ENCODE data around the gene UTP18. TPM values are rescaled to one million over a fixed set of nuclear protein-coding genes. Genes with fewer than 3 reads are reported as not detected.

Gene UTP18
- total and polyA plus RNA-seq, 2 of the 13 experiments (the other 11 are each of a cell fraction or from before 2014, with no cell fraction given): 35.2 to 104 TPM

- TF ChIP-seq NFAT5 (CRISPR knock-in tag; IDR thresholded peaks at IDR 0.05): peak; percentile 91
- TF ChIP-seq IKZF1 (IDR thresholded peaks at IDR 0.05): no peak
- 0 out of 2 replicates have a peak, but pooled peaks have one; percentile 91 for TF ChIP-seq NONO (IDR thresholded peaks at IDR 0.05)
- TF ChIP-seq NONO (CRISPR knock-in tag; conservative IDR thresholded peaks at IDR 0.05): peak; percentile 77
- peak; percentile 94 for TF ChIP-seq NR2C2 (CRISPR knock-in tag; IDR thresholded peaks at IDR 0.05; ENCODE audit: borderline replicate concordance)
- TF ChIP-seq ZBTB8A (CRISPR knock-in tag; IDR thresholded peaks at IDR 0.05; ENCODE audit: borderline replicate concordance, low read depth): peak; percentile 94; the same call in 1 of the 2 replicates
- no peak for TF ChIP-seq ZBTB10 (CRISPR knock-in tag; IDR thresholded peaks at IDR 0.05; ENCODE audit: borderline replicate concordance)
- TF ChIP-seq RELA (CRISPR knock-in tag; IDR thresholded peaks at IDR 0.05): peak; percentile 76
- TF ChIP-seq CBFB (CRISPR knock-in tag; IDR thresholded peaks at IDR 0.05): no peak; the same call in none of the 2 replicates
- peak; percentile 61 for TF ChIP-seq ZNF362 (CRISPR knock-in tag; IDR thresholded peaks at IDR 0.05; ENCODE audit: borderline replicate concordance)
- 0 out of 2 replicates have a peak, but pooled peaks have one; percentile 32 for TF ChIP-seq KDM3A (CRISPR knock-in tag; IDR thresholded peaks at IDR 0.05; ENCODE audit: low read depth)
- TF ChIP-seq ZNF878 (CRISPR knock-in tag; IDR thresholded peaks at IDR 0.05): no peak; the same call in 1 of the 2 replicates
- TF ChIP-seq MTF2 (CRISPR knock-in tag; IDR thresholded peaks at IDR 0.05; ENCODE audit: borderline replicate concordance): 0 out of 2 replicates have a peak, but pooled peaks have one; percentile 23
- TF ChIP-seq CREBL2 (CRISPR knock-in tag; IDR thresholded peaks at IDR 0.05; ENCODE audit: borderline replicate concordance): peak; percentile 98
- peak; percentile 88 for TF ChIP-seq TFDP1 (CRISPR knock-in tag; IDR thresholded peaks at IDR 0.05; ENCODE audit: borderline replicate concordance)
- 0 out of 2 replicates have a peak, but pooled peaks have one; percentile 14 for TF ChIP-seq SUZ12 (IDR thresholded peaks at IDR 0.05; ENCODE audit: low read depth, low read length)
- peak; percentile 99 for TF ChIP-seq ARNTL (CRISPR knock-in tag; IDR thresholded peaks at IDR 0.05)
Measured at GRCh38 chr17:51260237-51261023, at the start of gene UTP18 (continued).

All from HepG2 (cell line).